GM13977 (cell line): ENCODE results near the gene PGRMC2.

Source experiments
- DNase-seq: peaks from one replicate; pipeline ENCODE4 v3.0.0; 2012; ENCODE audit warnings: low spot score
- CTCF ChIP-seq: IDR thresholded peaks from 2 replicates; pipeline ENCODE4 v1.5.1; 2012; ENCODE audit warnings: mild to moderate bottlenecking, control low read depth; ENCODE audit not compliant: insufficient read depth; ENCODE audit errors: extremely low read depth, missing control alignments
- in situ Hi-C: fragments of 300-500 bp; cut with MboI; formaldehyde crosslinking; loops from one replicate; pipeline ENCODE4 v1.12.0; 2022; ENCODE audit warnings: low sequenced_read_pairs, low pct_unique_long_range_greater_than_20kb, mixed read lengths, inconsistent platforms; ENCODE audit not compliant: unreplicated experiment

PGRMC2 gene

DNA sequence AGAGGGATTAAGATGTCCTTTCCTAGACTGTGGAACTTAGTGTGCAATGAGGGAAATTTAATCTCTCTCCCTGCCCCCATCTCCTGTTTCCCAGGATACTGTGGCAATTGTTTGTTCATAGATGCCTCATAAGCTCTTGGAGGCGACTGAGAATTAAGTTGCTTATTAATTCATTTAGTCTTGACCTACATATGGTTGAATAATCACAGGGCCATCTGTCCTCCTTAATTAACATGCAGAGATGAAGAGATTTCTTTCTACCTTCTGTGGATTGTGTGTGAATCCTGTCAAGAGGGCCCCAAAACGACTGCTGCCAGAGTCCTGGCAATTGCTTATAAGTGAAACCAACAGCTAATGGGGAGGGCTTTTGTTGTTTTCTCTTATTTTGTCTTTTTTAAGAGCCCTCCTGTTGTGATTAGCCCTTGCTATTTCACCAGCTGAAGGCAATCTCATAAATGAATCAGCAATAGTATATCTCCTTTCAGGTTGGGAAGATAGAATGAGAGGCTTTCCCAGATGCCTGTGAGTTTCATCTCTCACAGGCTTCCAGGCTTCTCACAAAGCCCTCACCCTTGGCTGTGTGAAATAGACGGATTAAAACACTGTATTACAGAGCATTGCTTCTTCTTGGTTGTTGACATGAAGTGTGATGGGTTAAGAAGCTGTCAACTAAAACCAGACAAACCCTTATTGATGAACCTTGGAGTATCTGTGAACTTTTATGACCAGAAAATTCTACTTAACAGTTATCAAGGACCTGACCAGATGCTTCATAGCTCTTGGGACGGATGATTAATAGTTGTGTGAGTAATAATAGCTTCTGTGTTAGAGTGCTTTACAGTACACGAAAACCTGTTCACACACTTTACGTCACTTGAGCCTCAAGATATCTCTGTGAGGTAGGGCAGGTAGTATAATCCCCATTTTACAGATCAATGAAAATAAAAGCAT is 58.5 kb downstream of the PGRMC2 start:
- DNase-seq = no peak
- in situ Hi-C loops = no loop called here

GRCh38 chr4:128227991-128228571 is 59.5 kb downstream of the PGRMC2 start:
- no peak for TF ChIP-seq CTCF
- DNase-seq = no peak
- in situ Hi-C loops = no loop called here

More for the DNA sequence above, 58.5 kb downstream of the PGRMC2 start:
- TF ChIP-seq CTCF = no peak

DNA sequence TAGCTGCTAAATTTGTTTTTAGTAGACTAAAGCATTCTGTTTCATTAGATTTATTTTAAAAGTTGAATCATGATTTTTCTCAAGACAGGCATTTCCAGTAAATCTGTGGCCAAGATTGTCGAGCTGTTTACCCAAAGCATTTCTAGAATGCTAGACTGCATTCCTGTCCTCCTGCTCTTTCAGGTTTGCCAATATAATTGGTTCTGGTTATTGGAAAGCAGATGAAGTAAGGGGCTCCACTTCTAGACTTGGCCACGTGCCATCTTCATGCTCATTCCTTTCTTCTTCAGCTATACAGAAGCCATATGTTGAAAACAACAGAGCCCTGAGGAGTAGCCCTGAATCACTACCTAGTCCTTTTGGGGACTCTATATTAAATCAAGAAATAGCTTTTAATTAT is 62.5 kb downstream of the PGRMC2 start:
- in situ Hi-C loops = no loop called here
- no peak for DNase-seq
- no peak for TF ChIP-seq CTCF

DNA sequence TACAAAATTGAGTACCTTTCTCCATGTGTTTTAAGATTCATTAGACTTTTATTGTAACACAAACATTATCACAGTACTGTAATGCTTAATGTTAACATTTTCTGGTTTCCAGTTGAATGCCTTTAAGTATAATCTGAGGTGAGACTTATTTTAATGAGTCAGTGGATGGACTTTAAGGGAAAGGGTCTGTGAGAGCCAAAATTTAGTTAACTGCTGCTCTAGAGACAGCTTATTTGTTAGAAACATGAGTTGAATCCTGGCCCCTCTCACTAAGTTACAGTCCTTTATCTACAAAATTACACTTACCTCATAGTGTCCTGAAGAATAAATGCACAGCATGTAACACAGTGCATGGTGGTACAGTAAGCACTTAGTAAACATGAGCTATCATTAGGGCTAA is 66.0 kb downstream of the PGRMC2 start:
- DNase-seq = no peak
- in situ Hi-C loops = no loop called here
- TF ChIP-seq CTCF = no peak

DNA sequence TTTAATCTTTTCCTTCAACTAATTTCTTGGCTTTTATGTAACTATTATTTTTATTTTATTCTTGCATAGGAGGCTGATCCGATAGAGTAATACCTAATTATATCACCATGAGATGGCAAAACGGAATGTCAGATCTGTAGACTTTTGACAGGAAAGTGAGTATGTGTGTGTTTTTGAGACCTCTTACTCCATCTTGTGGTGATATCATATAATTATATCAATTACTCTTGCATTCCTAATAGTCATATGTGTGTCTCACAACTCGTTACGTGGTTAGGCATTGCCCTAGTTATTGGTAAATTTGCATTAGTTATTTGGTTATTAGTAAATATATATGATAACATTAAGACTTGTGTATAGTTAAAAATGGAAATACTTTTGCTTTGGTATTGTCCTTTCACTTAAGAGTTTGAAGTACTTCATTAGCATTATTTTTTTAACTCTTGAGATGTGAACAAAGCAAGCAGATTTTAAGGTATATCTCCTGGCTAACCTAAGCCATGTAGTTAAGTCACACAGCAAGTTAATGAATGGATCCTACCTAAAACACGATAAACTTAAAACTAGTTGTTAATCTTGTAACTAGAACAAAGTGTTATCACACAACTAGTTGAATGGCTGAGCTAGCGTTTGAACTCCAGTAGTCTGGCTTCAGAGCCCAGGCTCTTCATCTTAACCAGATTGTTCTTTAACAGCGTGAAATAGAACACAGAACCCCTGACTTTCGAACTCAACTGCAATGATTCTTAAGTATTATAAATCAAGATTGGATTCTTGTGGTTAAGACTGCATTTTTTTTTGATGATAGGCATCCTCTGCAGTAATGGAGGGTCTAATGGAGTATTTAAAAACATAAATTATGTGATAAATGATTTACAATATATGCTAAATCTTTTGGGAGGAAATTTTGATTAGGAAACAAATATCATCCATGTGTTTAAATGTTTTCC is 67.1 kb downstream of the PGRMC2 start:
- DNase-seq = peak; percentile 42
- in situ Hi-C loops = no loop called here
- TF ChIP-seq CTCF = peak; percentile 27
